SHP77 (cell line): ENCODE results near the gene RAB36.

Source experiments
- DNase-seq, 2 experiments: peaks; one replicate each; lab custom pipeline; 2025; lab: John Stamatoyannopoulos, UW

RAB36 gene

DNA sequence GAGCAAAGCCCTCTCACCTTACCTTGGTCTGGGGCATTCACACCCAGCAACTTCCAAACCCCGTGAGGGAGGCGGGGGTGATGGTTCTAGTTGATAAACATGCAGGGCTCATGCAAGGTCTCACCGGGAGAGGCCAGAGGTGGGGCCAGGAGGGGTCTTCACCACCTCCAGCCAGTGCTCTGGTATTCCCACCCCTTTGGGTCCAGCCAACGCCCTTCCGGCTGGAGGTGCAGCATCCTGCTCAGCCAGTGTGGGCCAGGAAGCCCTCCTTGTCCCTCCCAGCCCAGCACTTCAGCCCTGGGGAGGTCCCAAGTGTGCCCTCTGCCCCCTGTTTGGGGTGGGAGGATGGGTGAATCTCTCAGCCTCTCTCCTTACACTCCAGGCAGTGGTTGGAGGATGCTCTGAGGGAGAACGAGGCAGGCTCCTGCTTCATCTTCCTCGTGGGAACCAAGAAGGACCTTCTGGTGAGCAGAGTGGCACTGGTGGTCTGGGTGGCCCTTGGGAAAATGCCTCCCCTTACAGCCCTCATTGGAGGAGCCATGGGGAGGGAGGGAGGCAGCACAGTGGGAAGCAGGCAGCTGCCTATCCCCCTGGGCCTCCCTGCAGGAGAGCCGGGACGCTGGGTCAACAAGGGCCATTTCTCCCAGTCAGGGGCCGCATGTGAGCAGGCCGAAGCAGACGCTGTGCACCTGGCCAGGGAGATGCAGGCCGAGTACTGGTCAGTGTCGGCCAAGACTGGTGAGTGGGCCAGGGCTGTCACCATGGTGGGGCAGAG, 13.4 kb downstream of the RAB36 start:
- DNase-seq = no peak

DNA sequence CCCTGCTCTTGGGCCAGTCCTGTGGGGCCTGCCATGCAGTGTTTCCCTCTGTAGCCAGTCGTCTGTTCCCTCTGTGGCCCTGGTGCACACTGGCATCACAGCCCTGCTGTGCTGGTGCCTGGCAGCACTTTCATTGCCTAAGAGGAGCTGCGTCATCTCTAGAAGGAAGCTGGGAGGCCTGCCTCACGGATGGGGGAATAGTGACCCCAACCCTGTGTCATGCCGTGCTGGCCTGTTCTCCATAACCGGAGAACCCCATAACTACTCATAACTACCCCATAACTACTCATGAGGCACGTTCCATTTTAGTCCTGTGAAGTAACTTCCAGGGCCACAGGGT, 14.0 kb downstream of the RAB36 start:
- DNase-seq = no peak

- DNase-seq = no peak
These were observed 15.8 kb downstream of the RAB36 start for GRCh38 chr22:23161029-23161428.

DNA sequence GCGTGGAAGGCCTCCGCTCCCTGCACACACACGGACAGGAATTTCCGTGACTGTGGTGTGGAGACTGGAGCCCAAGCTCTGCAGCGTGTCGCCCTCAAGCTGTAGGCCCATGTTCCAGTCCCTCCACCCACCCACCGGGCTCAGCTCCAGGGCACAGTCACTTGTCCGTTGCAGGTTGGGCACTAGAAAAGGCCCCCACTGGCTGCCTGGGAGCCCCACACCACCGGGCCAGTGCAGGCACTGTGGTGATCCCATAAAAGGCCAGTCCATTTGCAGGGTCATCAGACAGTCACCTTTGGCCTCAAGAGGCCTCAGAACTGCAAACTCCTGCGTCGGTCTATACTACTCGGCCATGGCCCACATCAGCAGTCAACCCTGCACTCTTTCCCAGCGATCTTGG, 16.3 kb downstream of the RAB36 start:
- no peak for DNase-seq

DNA sequence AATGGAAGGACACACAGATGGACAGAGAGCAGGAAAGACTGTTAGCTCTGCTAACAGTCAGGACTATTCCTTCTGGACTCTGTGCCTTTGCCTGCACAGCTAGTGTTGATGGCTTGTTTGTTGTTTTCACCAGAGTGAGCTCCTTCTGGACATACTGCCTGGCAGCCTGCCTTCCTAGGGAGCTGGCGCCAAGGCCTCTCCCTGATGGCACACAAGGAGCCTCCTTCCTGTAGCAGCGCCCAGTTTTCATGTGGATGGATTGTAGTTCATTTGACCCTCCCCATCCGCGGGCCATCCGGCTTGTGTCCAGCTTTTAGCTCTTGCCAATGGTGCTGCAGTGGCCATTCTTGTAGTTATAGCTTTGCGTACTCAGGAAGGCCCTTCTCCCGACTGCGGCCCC, 18.4 kb downstream of the RAB36 start:
- DNase-seq = no peak

- no peak for DNase-seq
These were observed 18.8 kb downstream of the RAB36 start for GRCh38 chr22:23164091-23164490.

GRCh38 chr22:23166042-23166831, 21.0 kb downstream of the RAB36 start:
- no peak for DNase-seq

DNA sequence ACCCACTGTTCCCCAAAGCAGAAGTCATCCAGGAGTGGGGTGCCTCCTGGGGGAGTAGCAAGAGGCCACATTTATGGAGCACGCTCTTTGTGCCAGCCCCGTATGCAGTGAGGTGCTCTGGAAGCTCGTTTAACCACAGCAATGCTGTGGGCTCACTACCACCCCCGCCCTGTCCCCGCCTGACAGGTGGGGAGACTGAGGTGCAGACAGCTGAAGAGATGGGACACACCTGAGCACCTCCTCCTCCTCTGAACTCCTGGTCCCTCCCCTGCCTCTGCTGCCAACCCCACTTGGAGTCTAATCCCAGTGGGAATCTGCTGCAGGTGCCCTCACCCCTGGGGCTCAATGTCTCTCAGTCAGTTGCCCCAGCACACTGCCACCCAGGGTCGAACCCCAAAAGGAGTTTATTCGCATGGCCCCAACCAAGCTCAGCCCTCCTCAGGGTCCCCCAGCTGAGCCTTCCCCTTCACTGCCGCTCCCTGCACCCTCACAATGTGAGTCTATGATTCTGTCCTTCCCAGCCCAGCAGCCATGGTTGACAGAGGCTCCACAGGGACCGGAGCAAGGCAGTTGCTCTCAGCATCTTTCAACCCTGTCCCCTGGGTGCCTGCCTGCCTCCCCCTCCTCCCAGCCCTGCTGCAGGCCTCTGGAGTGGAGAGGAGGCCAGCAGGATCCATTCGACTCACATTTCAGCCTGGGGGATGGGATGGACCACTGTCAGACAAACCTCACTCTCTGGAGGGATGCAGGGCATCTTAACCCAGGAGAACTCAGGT, 21.8 kb downstream of the RAB36 start:
- DNase-seq = no peak

DNA sequence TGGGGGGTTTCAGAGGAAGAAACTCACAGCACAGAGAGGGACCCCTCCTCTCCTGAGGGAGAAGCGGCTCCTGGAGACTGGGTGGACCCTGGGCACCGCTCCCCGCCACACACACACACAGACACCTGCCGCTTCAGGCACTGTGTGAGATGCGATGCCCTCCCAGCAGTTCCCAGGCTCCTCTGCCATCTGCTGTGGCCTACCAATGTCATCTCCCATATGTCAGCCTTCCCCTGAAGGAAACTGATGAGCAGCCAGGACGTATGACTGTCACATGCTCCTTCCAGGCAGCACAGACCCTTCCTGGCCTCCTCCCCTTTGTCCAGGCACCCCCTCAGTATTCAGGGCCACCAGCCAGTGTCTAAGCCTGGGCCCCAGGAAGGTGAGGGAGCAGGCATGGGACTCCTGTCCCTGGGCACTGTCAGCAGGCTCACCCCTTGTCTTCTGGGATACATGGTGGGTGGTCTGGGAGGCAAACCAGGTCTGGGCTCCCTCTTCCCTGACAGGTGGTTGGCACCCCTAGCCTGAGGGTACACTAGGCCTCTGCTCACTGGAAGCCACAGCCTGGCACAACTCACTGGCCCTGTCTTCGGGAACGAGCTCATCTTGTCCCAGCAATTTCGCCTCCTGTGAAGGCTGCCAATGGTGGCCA, 23.2 kb downstream of the RAB36 start:
- no peak for DNase-seq

- no peak for DNase-seq
These were observed 23.7 kb downstream of the RAB36 start for GRCh38 chr22:23169043-23169406.

DNA sequence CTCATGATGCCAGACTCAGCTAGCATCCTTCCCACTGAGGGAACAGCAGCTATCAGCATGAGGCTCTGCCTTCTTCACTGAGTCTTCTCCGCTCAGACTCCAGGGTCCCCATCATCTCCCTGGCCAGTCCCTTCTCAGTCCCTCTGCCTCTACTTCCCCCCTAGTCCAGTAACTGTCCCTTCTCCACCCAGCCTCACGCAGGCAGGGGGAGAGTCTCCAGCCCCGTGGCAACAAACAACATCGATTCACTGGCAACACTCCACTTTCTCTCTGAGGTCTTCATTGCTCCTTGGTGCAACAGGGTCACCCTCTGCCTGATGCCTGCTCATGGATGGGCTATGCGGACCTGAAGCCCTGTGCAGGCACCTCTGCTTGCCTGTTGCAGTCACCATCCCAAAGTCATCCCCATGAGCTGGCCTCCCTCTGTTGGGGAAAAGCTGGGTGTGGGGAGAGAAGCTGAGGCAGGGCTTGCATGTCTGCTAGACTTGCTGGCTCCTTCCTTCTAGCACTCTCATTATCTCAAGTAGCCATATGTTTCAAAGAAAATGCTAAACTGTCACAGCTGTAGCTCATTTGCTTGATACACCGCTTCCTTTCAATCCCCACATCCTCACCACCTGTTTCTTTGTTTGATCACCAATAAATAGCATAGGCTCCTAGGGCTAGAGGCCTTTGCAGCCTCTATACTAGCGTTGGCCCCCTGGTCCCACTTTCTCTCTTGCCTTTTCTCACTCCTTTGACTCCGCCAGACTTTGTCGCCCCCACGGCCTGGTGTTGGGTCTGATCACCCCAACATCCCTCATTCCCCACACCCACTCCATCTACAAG, 30.8 kb downstream of the RAB36 start:
- no peak for DNase-seq

GRCh38 chr22:23176645-23177027, 31.4 kb downstream of the RAB36 start:
- no peak for DNase-seq

DNA sequence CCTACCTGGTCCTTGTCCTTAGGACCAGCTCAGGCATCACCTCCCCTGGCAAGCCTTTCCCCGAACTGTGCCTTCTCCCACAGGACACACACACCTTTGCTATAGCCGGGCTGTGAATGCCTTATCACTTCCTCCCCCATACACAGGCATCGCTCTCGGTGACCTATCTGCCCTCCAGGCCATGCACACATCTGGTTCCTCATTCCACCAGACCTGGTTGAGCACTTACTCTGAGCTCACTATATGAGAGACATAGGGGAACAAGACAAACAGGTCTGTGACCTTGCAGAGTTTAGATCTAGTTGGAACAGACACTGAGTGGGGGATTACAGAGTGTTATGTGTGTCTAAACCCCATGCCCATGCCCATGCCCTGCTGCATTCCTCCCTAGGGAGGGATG, 31.9 kb downstream of the RAB36 start:
- DNase-seq = no peak

- DNase-seq = peak; percentile 44 to 50
These were observed 33.4 kb downstream of the RAB36 start for GRCh38 chr22:23178512-23179254.

GRCh38 chr22:23179381-23180299, 34.4 kb downstream of the RAB36 start:
- peak in 1 of 2 experiments; percentile 32 for DNase-seq

DNA sequence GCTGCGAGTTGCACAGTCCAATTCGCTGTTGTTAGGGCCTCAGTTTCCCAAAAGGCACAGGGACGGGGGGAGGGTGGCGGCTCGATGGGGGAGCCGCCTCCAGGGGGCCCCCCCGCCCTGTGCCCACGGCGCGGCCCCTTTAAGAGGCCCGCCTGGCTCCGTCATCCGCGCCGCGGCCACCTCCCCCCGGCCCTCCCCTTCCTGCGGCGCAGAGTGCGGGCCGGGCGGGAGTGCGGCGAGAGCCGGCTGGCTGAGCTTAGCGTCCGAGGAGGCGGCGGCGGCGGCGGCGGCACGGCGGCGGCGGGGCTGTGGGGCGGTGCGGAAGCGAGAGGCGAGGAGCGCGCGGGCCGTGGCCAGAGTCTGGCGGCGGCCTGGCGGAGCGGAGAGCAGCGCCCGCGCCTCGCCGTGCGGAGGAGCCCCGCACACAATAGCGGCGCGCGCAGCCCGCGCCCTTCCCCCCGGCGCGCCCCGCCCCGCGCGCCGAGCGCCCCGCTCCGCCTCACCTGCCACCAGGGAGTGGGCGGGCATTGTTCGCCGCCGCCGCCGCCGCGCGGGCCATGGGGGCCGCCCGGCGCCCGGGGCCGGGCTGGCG, 35.1 kb downstream of the RAB36 start, which contains the start of gene BCR:
TSS of gene BCR (plus strand) at position 209 of the 592 bp plus-strand sequence. CDS start 452 bp downstream, outside the sequence.
- peak in 1 of 2 experiments; percentile 76 for DNase-seq

DNA sequence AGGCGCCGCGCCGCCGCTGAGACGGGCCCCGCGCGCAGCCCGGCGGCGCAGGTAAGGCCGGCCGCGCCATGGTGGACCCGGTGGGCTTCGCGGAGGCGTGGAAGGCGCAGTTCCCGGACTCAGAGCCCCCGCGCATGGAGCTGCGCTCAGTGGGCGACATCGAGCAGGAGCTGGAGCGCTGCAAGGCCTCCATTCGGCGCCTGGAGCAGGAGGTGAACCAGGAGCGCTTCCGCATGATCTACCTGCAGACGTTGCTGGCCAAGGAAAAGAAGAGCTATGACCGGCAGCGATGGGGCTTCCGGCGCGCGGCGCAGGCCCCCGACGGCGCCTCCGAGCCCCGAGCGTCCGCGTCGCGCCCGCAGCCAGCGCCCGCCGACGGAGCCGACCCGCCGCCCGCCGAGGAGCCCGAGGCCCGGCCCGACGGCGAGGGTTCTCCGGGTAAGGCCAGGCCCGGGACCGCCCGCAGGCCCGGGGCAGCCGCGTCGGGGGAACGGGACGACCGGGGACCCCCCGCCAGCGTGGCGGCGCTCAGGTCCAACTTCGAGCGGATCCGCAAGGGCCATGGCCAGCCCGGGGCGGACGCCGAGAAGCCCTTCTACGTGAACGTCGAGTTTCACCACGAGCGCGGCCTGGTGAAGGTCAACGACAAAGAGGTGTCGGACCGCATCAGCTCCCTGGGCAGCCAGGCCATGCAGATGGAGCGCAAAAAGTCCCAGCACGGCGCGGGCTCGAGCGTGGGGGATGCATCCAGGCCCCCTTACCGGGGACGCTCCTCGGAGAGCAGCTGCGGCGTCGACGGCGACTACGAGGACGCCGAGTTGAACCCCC, 35.8 kb downstream of the RAB36 start:
- no peak for DNase-seq

- no peak for DNase-seq
These were observed 36.5 kb downstream of the RAB36 start for GRCh38 chr22:23181721-23182308.
